Stimulated activated CD4-positive, alpha-beta T cell treated with anti-CD3 and anti-CD28 coated beads, Interleukin-12 subunit alpha, Interleukin-12 subunit beta, amount 100 ng/mL, for 48 hours (primary cell): ENCODE results near the gene AKT3.

Source experiments
- DNase-seq, 3 donors: peaks; one replicate each; pipeline ENCODE4 v3.0.0-alpha.2; 2020; ENCODE audit warnings: low read depth in 2 of 3, low spot score in 1 of 3

AKT3 gene

DNA sequence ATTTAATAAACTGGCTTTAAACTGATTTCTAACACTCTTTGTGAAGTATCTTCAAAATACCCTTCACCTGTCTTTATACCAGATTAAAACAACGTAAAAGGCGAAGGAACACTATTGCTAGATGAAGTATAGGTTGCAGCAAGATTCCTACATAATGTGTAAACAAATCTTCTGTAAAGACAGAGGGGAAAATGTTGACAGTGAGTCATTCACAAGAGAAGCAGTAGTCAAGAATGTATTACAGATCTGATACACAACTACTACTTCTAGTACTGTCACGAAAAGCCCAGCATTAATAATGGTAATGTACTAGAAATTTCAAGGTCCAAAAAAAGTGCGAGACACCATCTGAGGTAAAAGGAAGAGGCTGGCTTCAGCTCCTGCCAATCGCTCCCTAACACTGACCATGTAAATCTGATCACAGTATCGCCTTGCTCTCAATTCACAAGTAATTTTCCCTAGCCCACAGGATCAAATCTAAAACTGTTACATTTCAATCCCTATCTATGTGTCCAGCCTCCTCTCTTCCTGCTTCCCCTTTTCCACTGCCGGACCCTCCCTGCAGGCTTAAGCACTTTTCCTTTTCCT is 290.4 kb downstream of the AKT3 start:
- DNase-seq: no peak

- DNase-seq: no peak
Observed at GRCh38 chr1:243558576-243558975, 291.5 kb downstream of the AKT3 start.

- no peak for DNase-seq
Observed at GRCh38 chr1:243557866-243558265, 292.2 kb downstream of the AKT3 start.

- no peak for DNase-seq
Observed at GRCh38 chr1:243554686-243555085, 295.4 kb downstream of the AKT3 start.

GRCh38 chr1:243553090-243553489 is 297.0 kb downstream of the AKT3 start:
- DNase-seq: no peak

- DNase-seq: no peak
Observed at GRCh38 chr1:243550276-243550675, 299.8 kb downstream of the AKT3 start.

DNA sequence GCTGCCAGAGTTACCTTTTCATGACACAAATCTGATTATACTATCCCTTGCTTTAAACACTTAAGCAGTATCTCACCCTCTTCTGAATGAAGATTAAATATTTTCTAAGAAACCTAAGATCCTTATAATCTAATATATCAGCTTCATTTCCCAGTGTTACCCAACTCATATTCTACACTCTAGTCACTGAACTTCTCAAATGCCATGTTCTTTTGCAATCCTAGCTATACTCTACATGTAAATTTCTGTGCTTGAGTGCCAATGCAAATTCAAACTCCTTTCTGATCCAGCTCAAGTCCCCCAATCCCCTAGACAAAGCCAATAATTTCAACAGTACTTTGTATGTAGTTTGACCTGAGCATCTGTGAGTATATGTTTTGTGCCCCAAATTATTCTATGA is 300.3 kb downstream of the AKT3 start:
- no peak for DNase-seq

- DNase-seq: no peak
Observed at GRCh38 chr1:243549108-243549507, 300.9 kb downstream of the AKT3 start.

DNA sequence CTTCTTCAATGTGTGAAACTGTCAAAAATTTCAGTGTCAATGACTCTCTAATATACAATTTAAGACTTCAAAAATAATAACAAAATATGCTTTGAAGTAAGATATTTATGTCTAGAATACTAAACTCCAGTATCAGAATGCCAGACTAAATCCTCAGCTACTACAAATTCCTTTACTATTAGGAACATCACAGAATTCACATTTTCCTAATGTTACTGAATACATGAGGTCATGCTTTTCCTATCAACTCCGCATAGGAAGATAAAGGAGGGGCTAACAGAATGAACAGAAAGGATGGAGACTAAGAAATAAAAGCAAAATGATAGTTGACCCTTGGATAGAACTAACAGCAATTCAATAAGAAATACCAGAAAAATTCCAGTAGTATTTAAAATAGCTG is 301.5 kb downstream of the AKT3 start:
- DNase-seq: no peak

DNA sequence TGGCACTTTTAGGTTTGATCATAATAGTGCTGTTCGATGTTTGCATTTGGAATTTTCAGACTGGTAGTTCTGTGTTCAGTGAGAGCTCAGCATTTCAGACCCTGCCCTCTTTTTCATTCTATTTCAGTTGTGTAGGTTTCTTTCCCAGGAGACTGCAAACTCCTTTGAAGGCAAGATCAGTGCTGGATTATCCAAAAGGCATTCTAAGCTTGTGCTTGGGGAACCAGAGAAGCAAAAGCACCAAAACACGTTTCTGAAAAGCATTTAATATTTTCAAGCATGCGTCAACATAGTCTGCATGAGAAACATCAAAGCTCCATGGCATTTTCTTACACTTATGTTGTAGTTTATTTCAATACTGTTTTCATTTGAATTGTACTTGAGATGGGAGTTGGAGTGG is 302.2 kb downstream of the AKT3 start:
- DNase-seq: no peak

GRCh38 chr1:243546457-243546856 is 303.6 kb downstream of the AKT3 start:
- no peak for DNase-seq

GRCh38 chr1:243543501-243543900 is 306.5 kb downstream of the AKT3 start:
- no peak for DNase-seq

DNA sequence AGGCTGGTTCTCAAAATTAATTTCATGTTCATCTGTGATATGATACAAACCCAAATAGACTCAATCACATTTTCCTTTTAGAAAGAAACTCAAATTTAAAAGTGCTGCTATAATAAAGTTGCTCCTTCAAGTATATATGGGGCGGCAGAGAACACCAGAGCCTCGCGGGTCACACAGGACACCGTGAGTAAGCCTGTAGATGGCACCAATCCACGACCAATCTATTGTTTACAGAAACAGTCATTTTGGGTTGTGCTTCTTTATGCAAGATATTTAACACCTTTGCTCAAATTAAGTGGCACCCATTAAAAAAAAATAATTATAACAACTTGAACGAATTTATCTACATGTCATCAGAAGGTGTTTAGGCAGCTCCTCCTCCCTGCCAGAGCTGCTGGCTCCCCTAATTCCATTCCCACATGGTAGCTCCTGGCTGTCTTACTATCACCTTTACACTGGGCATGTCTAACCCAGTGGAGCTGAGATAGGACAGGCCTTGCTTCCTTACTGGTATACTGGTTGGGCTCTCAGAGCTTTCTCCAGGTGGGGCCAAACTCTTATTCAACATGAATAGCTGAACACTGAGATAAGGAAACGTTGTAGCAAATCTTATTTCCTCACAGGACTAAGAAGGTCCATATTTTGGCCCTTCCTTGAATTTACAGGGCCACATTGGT is 307.2 kb downstream of the AKT3 start:
- no peak for DNase-seq

DNA sequence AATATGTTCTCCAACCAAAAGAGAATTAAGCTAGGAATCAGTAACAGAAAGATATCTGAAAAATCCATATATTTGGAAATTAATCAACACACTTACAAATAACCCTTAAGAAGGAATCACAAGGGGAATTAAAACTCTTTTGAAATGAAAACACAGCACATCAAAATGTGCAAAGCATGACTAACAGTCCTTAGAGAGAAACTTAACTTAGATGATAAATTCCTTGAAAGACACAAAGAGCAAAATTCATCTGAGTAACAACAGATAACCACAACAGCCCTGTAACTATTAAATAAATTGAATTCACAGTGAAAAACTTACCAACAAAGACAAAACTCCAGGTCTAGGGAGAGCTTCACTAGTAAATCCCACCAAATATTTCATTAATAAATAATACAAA is 310.4 kb downstream of the AKT3 start:
- no peak for DNase-seq

GRCh38 chr1:243535014-243535413 is 315.0 kb downstream of the AKT3 start:
- DNase-seq: no peak

- DNase-seq: no peak
Observed at GRCh38 chr1:243529512-243529911, 320.5 kb downstream of the AKT3 start.

DNA sequence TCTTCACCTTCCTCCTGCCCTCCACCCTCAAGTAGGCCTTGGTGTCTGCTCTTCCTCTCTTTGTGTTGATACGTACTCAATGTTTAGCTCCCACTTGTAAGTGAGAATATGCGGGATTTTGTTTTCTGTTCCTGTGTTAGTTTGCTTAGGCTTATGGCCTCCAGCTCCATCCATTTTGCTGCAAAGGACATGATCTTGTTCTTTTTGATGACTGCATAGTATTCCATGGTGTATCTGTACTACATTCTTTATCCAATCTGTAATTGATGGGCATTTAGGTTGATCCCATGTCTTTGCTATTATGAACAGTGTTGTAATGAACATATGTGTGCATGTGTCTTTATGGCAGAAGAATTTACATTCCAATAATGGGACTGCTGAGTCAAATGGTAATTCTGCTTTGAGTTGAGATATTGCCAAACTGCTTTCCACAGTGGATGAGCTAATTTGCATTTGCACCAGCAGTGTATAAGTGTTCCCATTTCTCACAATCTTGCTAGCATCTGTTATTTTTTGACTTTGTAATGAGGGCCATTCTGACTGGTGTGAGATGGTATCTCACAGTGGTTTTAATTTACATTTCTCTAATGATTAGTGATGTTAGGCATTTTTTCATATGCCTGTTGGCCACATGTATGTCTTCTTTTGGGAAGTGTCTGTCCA is 321.5 kb downstream of the AKT3 start:
- no peak for DNase-seq

GRCh38 chr1:243526180-243526579 is 323.9 kb downstream of the AKT3 start:
- DNase-seq: no peak

DNA sequence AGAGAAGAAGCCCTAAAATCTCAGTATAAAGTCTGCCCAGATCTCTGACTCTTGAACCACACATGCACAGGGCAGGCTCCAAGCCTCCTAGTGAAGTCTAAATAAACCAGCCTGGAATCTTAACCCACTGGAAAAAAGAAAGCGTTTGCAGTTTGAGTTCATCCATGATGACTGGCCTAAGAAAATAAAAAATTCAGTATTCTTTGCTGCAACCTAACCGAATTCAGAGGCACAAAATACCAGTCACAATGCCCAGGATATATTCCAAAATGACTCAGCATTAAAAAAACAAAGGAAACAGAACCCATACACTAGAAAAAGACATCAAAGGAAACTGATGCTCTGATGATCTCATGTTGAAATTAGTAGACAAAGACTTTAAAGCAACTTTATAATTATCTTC is 325.0 kb downstream of the AKT3 start:
- no peak for DNase-seq

DNA sequence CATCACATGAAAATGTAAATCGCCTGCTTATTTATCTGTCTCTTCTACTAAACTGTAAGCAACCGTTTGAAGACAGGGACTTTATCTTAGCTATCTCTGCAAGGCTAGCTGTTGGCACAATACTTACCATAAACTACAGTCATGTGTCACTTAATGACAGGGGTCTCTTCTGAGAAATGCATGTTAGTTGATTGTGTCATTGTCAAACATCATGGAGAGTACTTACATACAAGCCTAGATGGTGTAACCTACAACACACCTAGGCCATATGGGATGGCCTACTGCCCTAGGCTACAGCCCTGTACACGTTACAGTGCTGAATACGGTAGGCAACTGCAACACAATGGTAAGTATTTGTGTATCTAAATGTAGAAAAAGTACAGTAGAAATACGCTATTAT is 326.3 kb downstream of the AKT3 start:
- DNase-seq: no peak

- no peak for DNase-seq
Observed at GRCh38 chr1:243520831-243521230, 329.2 kb downstream of the AKT3 start.

- DNase-seq: no peak
Observed at GRCh38 chr1:243514927-243515326, 335.1 kb downstream of the AKT3 start.
